Duodenal mucosa (tissue), 2 donors: ENCODE results near the gene CLCNKA.
"Not testable (repeated sequence)": the region's sequence is repeated elsewhere in the genome, so short reads cannot be mapped to it uniquely, and the experiment has no call there.

ENCODE experiments used
- H3K27ac ChIP-seq: one replicate; pipeline ENCODE4 v1.7.0; 2013; ENCODE audit warnings: low read depth, low read length
- H3K27me3 ChIP-seq, 2 donors: one replicate each; pipeline ENCODE4 v1.7.0; 2013; ENCODE audit warnings: low read length in 2 of 2, control low read depth in 1 of 2; ENCODE audit not compliant: insufficient read depth in 2 of 2, control insufficient read depth in 1 of 2
- H3K36me3 ChIP-seq, 2 donors: one replicate each; pipeline ENCODE4 v1.7.0; 2013; ENCODE audit warnings: low read length in 2 of 2, control low read depth in 1 of 2; ENCODE audit not compliant: insufficient read depth in 2 of 2, control insufficient read depth in 1 of 2
- H3K4me1 ChIP-seq, 2 donors: one replicate each; pipeline ENCODE4 v1.7.0; 2013; ENCODE audit warnings: low read length in 2 of 2, control low read depth in 1 of 2; ENCODE audit not compliant: insufficient read depth in 2 of 2, control insufficient read depth in 1 of 2
- H3K4me3 ChIP-seq, 2 donors: one replicate each; pipeline ENCODE4 v1.7.0; 2013; ENCODE audit warnings: low read length in 2 of 2, low read depth in 1 of 2
- H3K9ac ChIP-seq, 2 donors: one replicate each; pipeline ENCODE4 v1.7.0; 2013; ENCODE audit warnings: low read length in 2 of 2, low read depth in 1 of 2
- H3K9me3 ChIP-seq, 2 donors: one replicate each; pipeline ENCODE4 v1.7.0; 2013; ENCODE audit warnings: low read length in 2 of 2, control low read depth in 1 of 2; ENCODE audit not compliant: control insufficient read depth in 1 of 2

CLCNKA gene

DNA sequence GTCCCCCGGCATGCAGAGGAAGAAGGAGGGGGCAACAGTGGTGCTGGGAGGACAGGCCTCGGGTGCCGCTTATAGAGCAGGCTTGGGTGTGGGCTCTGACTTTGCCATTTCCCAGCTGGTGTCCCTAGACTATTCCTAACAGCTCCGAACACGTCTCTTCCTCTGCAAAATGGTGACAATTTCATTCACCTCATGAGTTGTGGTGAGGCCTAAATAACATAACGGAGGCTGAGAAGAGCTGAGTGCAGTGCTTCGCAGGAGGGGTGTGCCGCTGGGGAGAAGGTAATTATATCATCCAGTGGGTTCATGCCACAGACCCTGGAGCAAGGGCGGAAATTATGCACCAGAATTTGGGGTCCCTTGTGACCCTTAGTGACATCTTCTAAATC lies 40.8 kb downstream of the CLCNKA start:
- H3K9ac ChIP-seq, H3K27me3 ChIP-seq, H3K27ac ChIP-seq: not testable (repeated sequence)

GRCh38 chr1:16063226-16063829 lies 41.5 kb downstream of the CLCNKA start:
- Histone ChIP-seq H3K4me1 (peaks cover 11 to 15% of the 10 kb centered on the region in 2 donors), H3K27ac (no peak overlapping the region), H3K36me3 (no peaks in the 10 kb centered on the region), H3K27me3 (no peaks in the 10 kb centered on the region), H3K4me3 (no peak overlapping the region), H3K9me3 (no peaks in the 10 kb centered on the region), H3K9ac (no peak overlapping the region)

More for the DNA sequence above, 40.8 kb downstream of the CLCNKA start:
- not testable (repeated sequence) for H3K4me3 ChIP-seq, H3K36me3 ChIP-seq, H3K9me3 ChIP-seq
- H3K4me1 ChIP-seq, result peaks cover 9 to 11% of the 10 kb centered on the region in 2 donors

- peaks cover 11 to 15% of the 10 kb centered on the region in 2 donors for H3K4me1 ChIP-seq
- H3K4me3 ChIP-seq, result no peak overlapping the region
- no peaks in the 10 kb centered on the region for H3K9me3 ChIP-seq
- no peaks in the 10 kb centered on the region for H3K36me3 ChIP-seq
- H3K27ac ChIP-seq, result no peak overlapping the region
- H3K27me3 ChIP-seq, result no peaks in the 10 kb centered on the region
- H3K9ac ChIP-seq, result no peak overlapping the region
These were observed 42.1 kb downstream of the CLCNKA start for GRCh38 chr1:16063921-16064320.

GRCh38 chr1:16064536-16065268 lies 42.9 kb downstream of the CLCNKA start:
- Histone ChIP-seq H3K9me3 (no peaks in the 10 kb centered on the region), H3K27me3 (no peaks in the 10 kb centered on the region), H3K36me3 (no peaks in the 10 kb centered on the region), H3K9ac (no peak overlapping the region), H3K4me1 (peaks cover 11 to 15% of the 10 kb centered on the region in 2 donors), H3K27ac (no peak overlapping the region), H3K4me3 (no peak overlapping the region)

DNA sequence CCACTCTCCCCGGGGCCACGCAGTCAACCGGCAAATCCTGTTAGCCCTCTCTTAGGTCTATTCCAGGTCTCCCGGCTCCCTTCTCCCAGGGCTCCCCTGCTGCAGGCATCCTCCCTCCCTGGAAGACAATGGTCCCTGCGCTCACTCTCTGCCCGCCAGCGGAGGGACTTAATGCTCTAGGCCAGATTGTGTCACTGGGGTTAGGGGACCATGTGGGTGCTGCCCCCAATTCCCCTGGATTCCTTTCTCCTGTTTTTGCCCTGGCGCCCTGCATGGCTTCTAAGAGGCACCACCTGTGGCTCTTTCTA lies 43.4 kb downstream of the CLCNKA start:
- H3K36me3 ChIP-seq, result no peaks in the 10 kb centered on the region
- no peaks in the 10 kb centered on the region for H3K9me3 ChIP-seq
- no peak overlapping the region for H3K9ac ChIP-seq
- no peak overlapping the region for H3K4me3 ChIP-seq
- H3K27ac ChIP-seq, result no peak overlapping the region
- H3K27me3 ChIP-seq, result no peaks in the 10 kb centered on the region
- peaks cover 11 to 15% of the 10 kb centered on the region in 2 donors for H3K4me1 ChIP-seq

GRCh38 chr1:16066245-16066644 lies 44.4 kb downstream of the CLCNKA start:
- no peaks in the 10 kb centered on the region for H3K36me3 ChIP-seq
- H3K9ac ChIP-seq, result no peak overlapping the region
- H3K27ac ChIP-seq, result no peak overlapping the region
- H3K4me1 ChIP-seq, result peaks cover 11 to 20% of the 10 kb centered on the region in 2 donors
- no peak overlapping the region for H3K4me3 ChIP-seq
- H3K27me3 ChIP-seq, result no peaks in the 10 kb centered on the region
- H3K9me3 ChIP-seq, result no peaks in the 10 kb centered on the region

DNA sequence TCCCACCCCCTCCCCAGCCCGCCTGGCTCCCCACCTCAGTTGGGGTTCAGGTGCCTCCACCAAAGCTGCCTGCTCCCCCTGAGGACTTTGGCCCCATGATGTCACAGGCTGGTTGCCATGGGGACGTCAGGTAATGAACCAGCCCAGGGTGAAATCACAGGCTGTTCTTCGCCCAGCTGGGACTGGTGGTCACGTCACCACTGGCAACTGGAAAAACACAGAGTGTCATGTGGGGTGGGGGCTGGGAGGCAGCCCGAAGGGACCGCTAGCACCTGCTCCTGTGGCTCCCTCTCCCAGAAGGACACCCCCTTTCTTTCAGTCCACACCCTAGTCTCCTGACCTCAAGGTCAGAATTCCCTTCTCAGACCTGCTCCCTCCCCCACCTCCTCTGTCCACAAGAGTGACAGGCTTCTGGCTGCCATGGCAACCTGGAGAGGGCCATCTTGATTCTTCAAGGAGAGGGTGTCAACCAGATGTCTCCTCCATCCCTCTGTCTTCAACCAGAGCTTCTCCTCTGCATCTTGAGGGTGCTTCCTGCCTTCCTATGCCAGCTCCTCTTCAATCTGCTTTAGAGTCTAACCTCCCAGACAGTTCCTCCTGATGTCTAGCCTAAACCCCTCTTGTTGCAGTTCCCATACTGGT lies 45.4 kb downstream of the CLCNKA start:
- H3K36me3 ChIP-seq, result no peaks in the 10 kb centered on the region
- no peaks in the 10 kb centered on the region for H3K27me3 ChIP-seq
- no peak overlapping the region for H3K9ac ChIP-seq
- peaks cover 11 to 20% of the 10 kb centered on the region in 2 donors for H3K4me1 ChIP-seq
- H3K4me3 ChIP-seq, result no peak overlapping the region
- no peak overlapping the region for H3K27ac ChIP-seq
- no peaks in the 10 kb centered on the region for H3K9me3 ChIP-seq

DNA sequence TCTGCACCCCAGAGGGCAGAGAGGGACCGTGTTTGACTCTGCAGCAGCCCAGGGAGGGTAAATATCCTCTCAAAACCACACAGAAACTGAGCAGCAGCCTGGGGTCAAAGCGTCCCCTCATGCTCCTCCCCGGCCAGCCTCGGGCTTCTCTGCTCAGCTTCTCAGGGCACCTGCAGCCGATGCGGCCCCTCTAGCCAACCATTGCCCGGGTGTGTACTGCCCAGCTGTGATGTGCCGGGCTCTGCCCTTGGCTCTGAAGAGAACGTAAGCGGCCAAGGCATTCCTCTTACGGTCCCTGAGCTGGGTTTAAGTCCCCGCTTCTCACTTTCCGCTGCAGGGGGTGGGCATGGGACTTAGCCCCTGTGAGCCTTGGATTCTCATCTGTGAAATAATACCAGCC lies 46.1 kb downstream of the CLCNKA start:
- H3K9me3 ChIP-seq, result no peaks in the 10 kb centered on the region
- peaks cover 0 to 6% of the 10 kb centered on the region in 2 donors for H3K27me3 ChIP-seq
- no peak overlapping the region for H3K27ac ChIP-seq
- no peak overlapping the region for H3K4me3 ChIP-seq
- H3K4me1 ChIP-seq, result peaks cover 11 to 20% of the 10 kb centered on the region in 2 donors
- no peak overlapping the region for H3K9ac ChIP-seq
- H3K36me3 ChIP-seq, result no peaks in the 10 kb centered on the region

DNA sequence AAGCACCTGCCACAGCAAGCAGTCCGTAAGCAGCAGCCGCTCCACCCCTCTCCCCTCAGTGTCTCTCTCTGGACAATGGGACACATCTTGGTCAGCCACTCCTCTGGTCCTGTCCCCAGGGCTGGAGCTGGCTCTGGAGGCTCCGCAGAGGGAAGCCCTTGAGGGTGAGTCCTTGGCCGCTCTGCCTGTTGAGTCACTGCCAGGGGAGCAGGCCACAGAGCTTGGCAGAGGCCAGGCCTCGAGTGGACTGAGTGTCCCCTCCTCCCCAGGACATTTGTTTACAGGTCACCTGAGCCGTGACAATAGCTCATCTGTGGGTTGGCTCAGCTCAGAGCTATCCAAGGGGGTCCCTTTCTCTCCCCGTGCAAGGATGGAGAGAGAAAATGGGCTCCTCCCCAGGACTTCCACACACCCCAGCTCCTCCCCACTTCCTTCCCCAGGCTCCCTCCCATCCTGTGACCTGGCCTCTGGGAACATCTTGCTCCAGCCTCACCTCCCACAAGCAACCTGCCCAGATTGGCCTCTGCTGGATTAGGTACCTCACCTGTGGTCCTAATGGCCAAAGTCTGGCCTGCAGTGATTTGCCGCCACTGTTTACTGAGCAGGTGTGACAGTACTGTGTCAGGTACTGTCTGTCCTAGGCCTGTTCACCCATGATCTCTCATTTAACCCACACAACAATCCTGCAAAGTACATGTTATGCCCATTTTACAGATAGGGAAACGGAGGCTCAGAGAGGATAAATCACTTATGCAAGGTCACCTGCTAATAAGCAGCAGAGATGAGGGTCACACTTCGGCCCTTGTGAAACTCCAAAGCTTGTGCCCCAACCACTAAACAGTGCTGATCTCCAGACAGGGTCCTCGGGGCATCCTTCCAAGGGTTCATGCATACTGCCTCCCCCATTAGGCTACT lies 46.8 kb downstream of the CLCNKA start:
- Histone ChIP-seq H3K27ac (no peak overlapping the region), H3K36me3 (no peaks in the 10 kb centered on the region), H3K9me3 (no peaks in the 10 kb centered on the region), H3K9ac (no peak overlapping the region), H3K27me3 (peaks cover 0 to 6% of the 10 kb centered on the region in 2 donors), H3K4me1 (peaks cover 11 to 20% of the 10 kb centered on the region in 2 donors), H3K4me3 (no peak overlapping the region)
